GM19395 (cell line): ENCODE data around the gene JAG1.

Experiments used
- ATAC-seq: cut with Tn5 transposase; IDR thresholded peaks from one replicate; pipeline ENCODE4 v1.9.1; 2021; ENCODE audit warnings: mild to moderate bottlenecking, moderate library complexity; ENCODE audit not compliant: unreplicated experiment

Gene JAG1

GRCh38 chr20:10673842-10674683, at the start of gene JAG1:
Gene JAG1 (minus strand): TSS chr20:10673999. CDS start chr20:10673530, 469 bp downstream.
- ATAC-seq, result peak; percentile 57

- no peak for ATAC-seq
Measured at GRCh38 chr20:10721976-10722375, 48.2 kb upstream of the JAG1 start.

GRCh38 chr20:10721137-10721896, 47.5 kb upstream of the JAG1 start:
- ATAC-seq, result no peak

GRCh38 chr20:10720565-10720964, 46.8 kb upstream of the JAG1 start:
- no peak for ATAC-seq

- ATAC-seq, result no peak
Measured at GRCh38 chr20:10719740-10720385, 46.1 kb upstream of the JAG1 start.

- no peak for ATAC-seq
Measured at GRCh38 chr20:10718661-10719060, 44.9 kb upstream of the JAG1 start.

- ATAC-seq, result no peak
Measured at GRCh38 chr20:10716855-10717254, 43.1 kb upstream of the JAG1 start.

GRCh38 chr20:10715035-10715434, 41.2 kb upstream of the JAG1 start:
- ATAC-seq, result no peak

GRCh38 chr20:10714236-10714975, 40.6 kb upstream of the JAG1 start:
- ATAC-seq, result no peak

GRCh38 chr20:10713161-10713560, 39.4 kb upstream of the JAG1 start:
- ATAC-seq, result no peak

GRCh38 chr20:10711903-10712451, 38.2 kb upstream of the JAG1 start:
- ATAC-seq, result no peak

GRCh38 chr20:10710991-10711775, 37.4 kb upstream of the JAG1 start:
- no peak for ATAC-seq

- ATAC-seq, result no peak
Measured at GRCh38 chr20:10709916-10710315, 36.1 kb upstream of the JAG1 start.

- ATAC-seq, result no peak
Measured at GRCh38 chr20:10708351-10709185, 34.8 kb upstream of the JAG1 start.

- no peak for ATAC-seq
Measured at GRCh38 chr20:10707791-10708190, 34.0 kb upstream of the JAG1 start.

GRCh38 chr20:10707068-10707467, 33.3 kb upstream of the JAG1 start:
- no peak for ATAC-seq

- no peak for ATAC-seq
Measured at GRCh38 chr20:10706460-10706811, 32.6 kb upstream of the JAG1 start.

- ATAC-seq, result no peak
Measured at GRCh38 chr20:10705801-10706459, 32.1 kb upstream of the JAG1 start.

GRCh38 chr20:10701607-10702006, 27.8 kb upstream of the JAG1 start:
- no peak for ATAC-seq
